ENCODE measurements around the gene NR2C2AP. TPM values are rescaled to one million over a fixed set of nuclear protein-coding genes. Genes with fewer than 3 reads are reported as not detected.

NR2C2AP gene
- total RNA-seq, 3 donors from 2014 or later = 57.9 to 71.7 (median 66.6) TPM

DNA sequence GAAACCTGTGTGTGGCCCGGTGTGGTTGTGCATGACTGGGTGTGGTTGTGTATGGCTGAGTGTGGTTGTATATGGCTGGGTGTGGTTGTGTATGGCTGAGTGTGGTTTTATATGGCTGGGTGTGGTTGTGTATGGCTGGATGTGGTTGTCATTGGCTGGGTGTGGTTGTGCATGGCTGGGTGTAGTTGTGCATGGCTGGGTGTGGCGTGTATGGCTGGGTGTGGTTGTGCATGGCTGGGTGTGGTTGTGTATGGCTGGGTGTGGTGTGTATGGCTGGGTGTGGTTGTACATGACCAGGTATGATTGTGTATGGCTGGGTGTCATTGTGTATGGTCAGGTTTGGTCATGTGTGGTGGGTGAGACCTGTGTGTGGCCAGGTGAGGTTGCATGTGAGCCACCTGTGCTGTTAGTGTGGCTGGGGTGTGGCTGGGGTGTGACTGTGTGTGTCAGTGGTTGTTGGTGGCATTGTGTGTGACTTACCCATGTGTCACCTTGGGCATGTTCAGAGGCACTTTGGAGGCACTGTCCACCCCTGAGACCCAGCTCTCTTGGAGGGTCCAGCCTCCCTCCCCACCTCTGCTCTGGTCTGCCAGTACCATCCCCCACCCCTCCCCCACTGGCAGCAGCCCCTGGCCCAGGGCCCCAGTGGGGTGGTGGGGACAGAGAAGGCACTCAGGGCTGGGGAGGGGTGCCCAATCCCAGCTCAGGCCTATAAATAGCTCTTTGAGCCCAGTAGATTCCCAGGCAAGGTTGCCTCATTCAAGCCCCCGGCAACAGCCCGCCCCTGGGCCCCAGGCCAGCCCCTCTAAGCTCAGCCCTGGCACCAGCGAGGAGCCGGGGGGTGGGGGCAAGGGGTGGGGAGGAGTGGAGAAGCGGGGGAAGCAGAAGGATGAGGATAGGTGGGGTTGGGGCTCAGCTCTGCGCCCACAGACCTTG lies 4.7 kb upstream of the NR2C2AP start:
- H3K27me3 Mint-ChIP-seq (ENCODE audit: low read depth) = peaks cover 20% of the 10 kb centered on the region
- DNase-seq (no peak), ATAC-seq (no peak)
- no peaks in the 10 kb centered on the region for H3K9me3 Mint-ChIP-seq
- H3K4me1 Mint-ChIP-seq (ENCODE audit: low read depth) = peaks cover 17% of the 10 kb centered on the region
- H3K4me3 Mint-ChIP-seq = no peak overlapping the region
- H3K36me3 Mint-ChIP-seq (ENCODE audit: insufficient read depth) = no peaks in the 10 kb centered on the region

DNA sequence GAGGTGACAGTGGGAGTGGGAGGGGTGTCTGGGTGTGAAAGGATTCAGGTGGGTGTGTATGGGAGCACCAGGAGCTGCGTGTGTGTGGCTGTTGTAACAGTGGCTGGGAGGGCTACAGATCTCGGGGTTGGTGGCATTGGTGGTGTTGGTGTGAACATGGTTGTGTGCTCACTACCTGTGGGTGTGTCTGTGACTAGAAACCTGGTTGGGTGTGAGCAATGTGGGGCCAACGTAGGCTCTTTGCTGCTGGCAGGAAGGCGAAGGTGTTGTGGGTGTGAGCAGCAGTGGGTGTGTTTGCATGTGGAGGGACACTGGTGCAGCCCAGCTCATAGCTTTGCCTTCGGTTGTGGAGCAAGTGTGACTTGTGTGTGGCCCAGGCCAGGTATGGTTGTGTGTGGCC lies 3.7 kb upstream of the NR2C2AP start:
- peaks cover 12% of the 10 kb centered on the region for H3K27me3 Mint-ChIP-seq (ENCODE audit: low read depth)
- H3K4me1 Mint-ChIP-seq (ENCODE audit: low read depth) = peaks cover 26% of the 10 kb centered on the region
- H3K4me3 Mint-ChIP-seq = no peak overlapping the region
- H3K9me3 Mint-ChIP-seq = no peaks in the 10 kb centered on the region
- DNase-seq (no peak), ATAC-seq (no peak)
- no peaks in the 10 kb centered on the region for H3K36me3 Mint-ChIP-seq (ENCODE audit: insufficient read depth)

DNA sequence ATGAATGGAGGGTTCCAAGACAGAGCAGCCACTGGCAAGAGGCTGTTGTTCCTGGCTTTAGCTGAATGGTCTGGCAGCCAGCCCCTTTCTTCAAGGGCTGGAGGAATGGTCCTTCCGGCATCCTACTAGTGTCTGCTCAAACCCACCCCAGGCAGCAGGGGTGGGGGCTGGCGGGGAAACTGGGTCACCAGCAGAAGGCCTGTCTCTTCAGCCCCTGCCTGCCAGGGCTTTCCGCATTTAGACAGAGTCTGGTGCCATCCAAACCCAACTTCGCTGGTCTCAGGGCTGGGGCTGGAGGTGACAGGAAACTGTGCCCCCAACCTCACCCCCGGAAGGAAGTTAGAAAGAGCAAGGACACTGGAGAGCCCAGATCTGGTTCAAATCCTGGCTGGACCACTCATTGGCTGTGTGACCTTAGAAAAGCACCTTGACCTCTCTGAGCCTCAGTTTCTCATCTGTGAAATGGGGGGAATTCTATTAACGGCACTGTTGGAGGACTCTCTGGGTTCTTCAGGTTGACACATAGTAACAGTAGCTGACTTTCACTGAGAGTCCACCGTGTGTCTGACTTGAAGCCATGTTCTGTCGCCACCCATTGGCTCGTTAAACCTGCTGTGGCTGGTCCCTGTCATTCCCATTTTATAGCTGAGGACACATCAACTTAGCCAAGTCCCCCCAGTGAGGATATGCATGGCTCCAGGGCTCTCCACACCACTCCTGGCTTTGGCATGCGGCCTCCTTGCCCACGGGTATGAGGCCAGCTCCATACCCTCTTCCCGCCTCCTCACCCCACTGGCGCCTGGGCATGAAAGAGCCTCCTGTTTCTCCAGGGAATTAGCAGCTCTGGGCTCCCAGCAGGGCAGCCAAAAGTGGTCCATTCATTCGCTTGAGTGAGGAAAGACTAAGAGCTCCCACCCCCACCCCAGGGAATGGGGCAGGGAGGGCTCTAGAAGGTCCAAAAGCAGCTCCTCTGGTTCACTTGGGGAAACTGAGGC lies 2.5 kb upstream of the NR2C2AP start:
- DNase-seq = no peak
- Mint-ChIP-seq H3K27me3 (ENCODE audit: low read depth) (peaks cover 5% of the 10 kb centered on the region), H3K4me1 (ENCODE audit: low read depth) (peaks cover 26% of the 10 kb centered on the region), H3K9me3 (no peaks in the 10 kb centered on the region), H3K4me3 (no peak overlapping the region), H3K36me3 (ENCODE audit: insufficient read depth) (no peaks in the 10 kb centered on the region)
- no peak for ATAC-seq

DNA sequence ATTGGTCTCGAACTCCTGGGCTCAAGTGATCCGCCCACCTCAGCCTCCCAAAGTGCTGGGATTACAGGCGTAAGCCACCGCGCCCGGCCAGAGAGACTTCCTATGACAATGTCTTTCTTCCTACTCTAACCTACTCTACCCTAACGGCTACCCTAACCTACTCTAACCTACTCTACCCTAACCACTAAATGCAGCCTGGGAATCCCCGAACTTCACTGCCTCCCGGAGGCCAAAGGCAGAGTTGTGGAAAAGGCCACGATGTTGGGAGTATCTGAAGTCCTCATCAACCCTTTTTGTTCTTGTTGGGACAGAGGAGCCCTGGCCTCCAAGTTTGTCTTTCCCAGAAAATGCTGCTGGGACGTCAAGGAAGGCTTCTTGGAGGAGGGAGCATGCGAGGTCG lies 967 bp upstream of the NR2C2AP start:
- Mint-ChIP-seq H3K9me3 (no peaks in the 10 kb centered on the region), H3K27me3 (ENCODE audit: low read depth) (no peaks in the 10 kb centered on the region), H3K4me3 (peak overlapping the region; percentile 96), H3K36me3 (ENCODE audit: insufficient read depth) (peaks cover 3% of the 10 kb centered on the region), H3K4me1 (ENCODE audit: low read depth) (peaks cover 26% of the 10 kb centered on the region)
- no peak for DNase-seq
- no peak for ATAC-seq

DNA sequence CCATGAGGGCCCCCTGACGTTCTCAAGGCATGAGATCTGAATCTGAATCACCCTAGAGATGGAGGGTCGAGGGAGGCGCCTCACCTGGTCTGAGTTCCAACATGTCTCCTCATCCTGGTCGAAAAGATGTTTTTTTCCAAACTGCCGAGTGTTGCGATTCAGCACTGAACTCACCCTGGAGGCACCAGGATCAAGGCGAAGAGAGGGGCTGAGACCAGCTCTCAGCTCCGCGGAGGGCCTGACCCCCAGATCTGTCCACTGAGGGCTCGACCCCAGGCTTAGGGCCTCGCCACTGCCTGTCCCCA lies 555 bp downstream of the NR2C2AP start:
- H3K4me1 Mint-ChIP-seq (ENCODE audit: low read depth) = peaks cover 23% of the 10 kb centered on the region
- peaks cover 5% of the 10 kb centered on the region for H3K36me3 Mint-ChIP-seq (ENCODE audit: insufficient read depth)
- ATAC-seq = peak; percentile 7 to 11
- no peaks in the 10 kb centered on the region for H3K27me3 Mint-ChIP-seq (ENCODE audit: low read depth)
- no peak for DNase-seq
- no peaks in the 10 kb centered on the region for H3K9me3 Mint-ChIP-seq
- peak overlapping the region; percentile 96 for H3K4me3 Mint-ChIP-seq

DNA sequence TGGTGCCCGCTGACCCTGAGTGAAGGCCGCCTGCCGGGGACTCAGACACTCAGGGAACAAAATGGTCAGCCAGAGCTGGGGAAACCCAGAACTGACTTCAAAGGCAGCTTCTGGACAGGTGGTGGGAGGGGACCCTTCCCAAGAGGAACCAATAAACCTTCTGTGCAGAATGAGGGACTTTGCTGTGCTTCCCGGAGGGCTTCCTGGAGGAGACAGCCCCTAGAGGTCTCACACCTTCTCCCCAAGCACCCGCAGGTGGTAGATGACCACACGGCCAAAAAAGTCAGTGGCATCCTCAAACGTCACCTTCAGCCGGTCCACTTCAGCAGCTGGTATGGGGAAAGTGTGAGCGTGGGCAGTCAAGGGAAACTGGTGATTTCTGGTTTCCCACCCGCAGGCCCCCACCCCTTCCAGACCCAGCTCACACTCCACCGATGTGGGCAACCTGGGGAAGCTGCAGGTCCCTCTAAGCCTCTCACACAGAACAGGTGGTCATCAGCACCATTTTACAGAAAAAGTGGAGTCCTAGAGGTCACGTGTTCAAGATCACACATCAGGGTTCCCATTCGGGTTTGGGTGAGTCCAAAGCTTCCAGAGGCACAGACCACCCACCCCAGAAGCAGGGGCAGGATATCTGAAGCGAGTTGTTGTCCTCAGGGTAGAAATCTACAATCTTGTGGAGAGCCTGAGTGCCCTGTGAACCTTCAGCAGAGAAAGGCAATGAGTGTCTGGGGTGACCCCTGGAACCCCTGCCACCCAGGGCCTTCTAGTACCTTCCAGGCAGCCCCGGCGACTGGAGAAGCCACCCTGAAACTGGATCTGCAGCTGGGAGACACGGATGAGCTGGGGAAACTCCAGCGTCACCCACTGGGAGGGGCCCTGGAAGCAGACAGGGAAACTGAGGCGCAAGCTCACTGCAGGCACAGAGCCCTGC lies 1.2 kb downstream of the NR2C2AP start:
- H3K9me3 Mint-ChIP-seq = no peaks in the 10 kb centered on the region
- H3K4me3 Mint-ChIP-seq = peak overlapping the region; percentile 96
- ATAC-seq (no peak), DNase-seq (no peak)
- peaks cover 16% of the 10 kb centered on the region for H3K4me1 Mint-ChIP-seq (ENCODE audit: low read depth)
- H3K36me3 Mint-ChIP-seq (ENCODE audit: insufficient read depth) = peaks cover 5% of the 10 kb centered on the region
- no peaks in the 10 kb centered on the region for H3K27me3 Mint-ChIP-seq (ENCODE audit: low read depth)

DNA sequence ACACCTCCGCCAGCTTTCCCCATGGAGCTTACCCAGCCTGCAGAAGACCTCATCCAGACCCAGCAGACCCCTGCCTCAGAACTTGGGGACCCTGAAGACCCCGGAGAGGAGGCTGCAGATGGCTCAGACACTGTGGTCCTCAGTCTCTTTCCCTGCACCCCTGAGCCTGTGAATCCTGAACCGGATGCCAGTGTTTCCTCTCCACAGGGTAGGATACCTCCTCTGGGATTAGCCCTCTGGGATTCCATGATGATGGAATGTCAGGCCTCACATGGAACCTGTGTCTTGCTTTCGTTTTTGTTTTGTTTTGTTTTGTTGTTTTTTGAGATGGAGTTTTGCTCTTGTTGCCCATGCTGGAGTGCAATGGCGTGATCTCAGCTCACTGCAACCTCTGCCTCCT lies 9.3 kb downstream of the NR2C2AP start:
- no peak for DNase-seq
- no peak for ATAC-seq
- Mint-ChIP-seq H3K9me3 (no peaks in the 10 kb centered on the region), H3K36me3 (ENCODE audit: insufficient read depth) (peaks cover 12% of the 10 kb centered on the region), H3K4me3 (peak overlapping the region; percentile 98), H3K4me1 (ENCODE audit: low read depth) (peaks cover 41% of the 10 kb centered on the region), H3K27me3 (ENCODE audit: low read depth) (no peaks in the 10 kb centered on the region)

DNA sequence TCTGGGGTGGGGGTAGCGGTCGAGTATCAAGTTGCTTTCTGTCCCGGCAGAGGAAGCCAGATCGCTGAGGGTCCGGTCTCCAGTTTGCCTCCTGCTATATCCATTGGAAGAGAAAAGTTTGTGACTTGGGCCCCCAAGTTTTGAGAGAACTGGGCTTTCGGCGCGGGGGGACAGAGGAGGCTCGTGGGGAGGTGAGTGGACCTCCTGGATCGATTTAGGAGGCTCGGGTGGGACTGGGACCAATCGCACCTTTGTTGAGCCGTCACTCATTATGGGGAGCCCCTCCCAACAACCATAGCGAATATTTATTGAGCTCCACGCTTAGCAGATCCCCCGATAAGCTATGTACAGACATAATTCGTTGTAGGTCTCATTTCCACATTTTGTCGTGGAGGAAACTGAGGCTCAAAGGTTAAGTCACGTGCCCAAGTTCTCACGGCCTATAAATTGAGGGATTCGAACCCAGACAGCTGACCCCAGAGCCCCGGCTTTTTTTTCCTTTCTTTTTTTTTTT lies 10.2 kb downstream of the NR2C2AP start:
- Mint-ChIP-seq H3K4me3 (peak overlapping the region; percentile 98), H3K9me3 (no peaks in the 10 kb centered on the region), H3K36me3 (ENCODE audit: insufficient read depth) (peaks cover 10% of the 10 kb centered on the region), H3K27me3 (ENCODE audit: low read depth) (no peaks in the 10 kb centered on the region), H3K4me1 (ENCODE audit: low read depth) (peaks cover 45% of the 10 kb centered on the region)
- DNase-seq (no peak), ATAC-seq (peak in 1 of 2 donors; percentile 5)

DNA sequence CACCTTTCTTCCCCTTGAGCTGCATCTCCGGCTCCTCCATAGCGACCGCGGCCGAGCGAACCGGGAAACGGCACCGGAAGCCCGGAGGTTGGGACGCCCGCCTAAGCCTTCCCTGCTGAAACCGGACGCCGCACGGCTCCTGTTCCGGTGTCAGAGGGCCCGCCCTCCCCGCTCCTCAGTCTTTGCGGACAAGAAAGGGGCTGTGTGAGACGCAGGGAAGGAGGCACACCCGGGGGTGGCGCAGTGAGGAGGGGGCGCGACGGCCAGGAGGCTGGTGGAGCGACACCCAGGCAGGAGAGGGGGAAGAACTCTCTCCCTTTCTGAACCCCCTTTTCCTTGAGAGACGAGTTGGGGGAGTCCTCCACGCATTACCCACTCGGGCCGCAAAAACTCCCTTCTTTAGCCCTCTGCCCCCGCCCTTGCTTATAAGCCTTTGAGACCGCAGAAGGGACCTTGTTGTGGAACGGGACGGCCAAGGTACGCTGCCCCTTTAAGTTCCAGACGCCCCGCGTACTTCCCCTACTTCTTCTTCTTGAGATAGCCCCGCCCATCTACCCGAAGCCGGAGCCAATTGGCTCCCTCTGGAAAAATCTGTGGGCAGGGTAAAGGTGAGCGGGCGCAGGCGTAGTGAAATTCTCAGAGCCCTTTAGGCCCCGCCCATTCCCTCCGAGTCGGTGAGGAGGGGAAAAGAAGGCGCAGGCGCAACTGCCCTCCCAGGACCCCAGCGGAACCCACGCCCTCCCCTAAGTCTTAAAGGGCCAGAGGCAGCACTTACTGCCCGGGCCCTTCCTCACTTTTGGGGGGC lies 10.9 kb downstream of the NR2C2AP start, which contains the start of the genes BORCS8 and RFXANK:
Gene BORCS8, minus strand, starts transcription at position 75 of the 805 bp plus-strand sequence. Its CDS starts 35 bp downstream, at position 40.
Gene RFXANK, plus strand, starts transcription at position 181 of the 805 bp plus-strand sequence. CDS start 1,689 bp downstream, outside the sequence.
- peaks cover 45% of the 10 kb centered on the region for H3K4me1 Mint-ChIP-seq (ENCODE audit: low read depth)
- H3K27me3 Mint-ChIP-seq (ENCODE audit: low read depth) = no peaks in the 10 kb centered on the region
- peak; percentile 97 for DNase-seq
- peak; percentile 91 to 92 for ATAC-seq
- no peaks in the 10 kb centered on the region for H3K9me3 Mint-ChIP-seq
- H3K36me3 Mint-ChIP-seq (ENCODE audit: insufficient read depth) = peaks cover 10% of the 10 kb centered on the region
- peak within 1 kb of the TSS; percentile 98 for H3K4me3 Mint-ChIP-seq

DNA sequence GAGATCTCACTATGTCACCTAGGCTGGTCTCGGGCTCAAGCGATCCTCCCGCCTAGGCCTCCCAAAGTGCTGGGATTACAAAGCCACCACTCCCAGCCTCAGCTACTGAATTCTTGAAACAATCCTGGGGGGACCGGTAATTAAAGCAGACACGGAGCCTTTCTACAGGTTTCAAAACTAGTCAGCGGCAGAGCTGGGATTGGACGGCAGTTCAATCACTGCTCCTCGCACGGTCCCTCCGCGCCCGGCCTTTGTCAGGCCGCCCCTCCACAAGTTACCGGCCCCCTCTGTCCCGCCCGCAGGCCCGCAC lies 11.5 kb downstream of the NR2C2AP start:
- DNase-seq = no peak
- Mint-ChIP-seq H3K9me3 (no peaks in the 10 kb centered on the region), H3K36me3 (ENCODE audit: insufficient read depth) (peaks cover 10% of the 10 kb centered on the region), H3K4me1 (ENCODE audit: low read depth) (peaks cover 48% of the 10 kb centered on the region), H3K27me3 (ENCODE audit: low read depth) (no peaks in the 10 kb centered on the region), H3K4me3 (peak overlapping the region; percentile 98)
- ATAC-seq = peak; percentile 1 to 5

DNA sequence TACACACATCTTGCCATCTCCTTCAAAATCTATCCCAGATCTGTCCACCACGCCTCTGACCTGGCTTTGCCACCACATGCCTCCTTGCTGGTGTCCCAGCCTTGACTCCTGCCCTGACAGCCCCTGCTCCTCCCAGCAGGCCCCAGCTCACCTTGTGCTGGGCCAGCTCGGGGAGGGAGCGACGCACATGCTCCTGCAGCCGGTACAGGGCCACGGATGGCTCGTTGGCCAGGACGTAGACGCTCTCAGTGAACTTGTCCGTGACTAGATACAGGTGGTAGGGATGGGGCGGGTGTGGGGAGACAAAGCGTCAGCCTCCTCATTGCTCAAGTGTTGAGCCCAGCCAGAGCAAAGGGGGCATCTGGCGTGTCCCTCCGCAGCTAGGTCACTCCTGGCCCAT lies 16.5 kb downstream of the NR2C2AP start:
- no peak for DNase-seq
- H3K9me3 Mint-ChIP-seq = no peaks in the 10 kb centered on the region

DNA sequence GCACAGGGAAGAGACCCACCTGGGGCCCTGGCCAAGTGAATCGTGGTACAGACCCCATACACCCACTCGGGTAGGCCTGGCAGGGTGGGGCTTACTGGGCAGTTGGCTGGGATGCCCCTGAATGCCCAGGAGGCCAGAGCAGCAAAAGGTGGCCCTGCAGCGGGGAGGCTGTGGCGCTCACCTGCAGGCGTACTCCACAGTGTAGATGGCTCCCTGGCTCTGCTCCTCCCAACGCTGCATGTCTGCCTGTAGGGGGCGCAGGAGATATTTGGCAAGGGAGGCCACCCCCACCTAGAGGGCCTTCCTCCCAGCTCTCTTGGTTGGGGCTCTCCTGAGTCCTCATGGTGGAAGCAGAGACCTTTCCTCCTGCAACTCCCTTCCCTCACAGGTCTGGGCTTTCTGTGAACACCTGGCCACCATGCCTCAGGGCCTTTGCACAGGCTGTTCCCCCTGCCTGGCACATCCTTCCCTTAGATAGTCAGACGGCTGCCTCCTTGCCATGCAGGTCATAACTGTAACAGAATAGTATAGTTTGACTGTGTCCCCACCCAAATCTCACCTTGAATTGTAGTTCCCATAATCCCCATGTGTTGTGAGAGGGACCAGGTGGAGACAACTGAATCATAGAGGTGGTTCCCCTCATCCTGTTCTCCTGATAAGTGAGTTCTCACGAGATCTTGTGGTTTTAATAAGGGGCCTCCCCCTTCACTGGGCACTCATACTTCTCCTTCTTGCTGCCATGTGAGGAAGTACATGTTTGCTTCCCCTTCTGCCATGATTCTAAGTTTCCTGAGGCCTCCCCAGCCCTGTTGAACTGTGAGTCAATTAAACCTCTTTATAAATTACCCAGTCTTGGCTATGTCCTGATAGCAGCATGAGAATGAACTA lies 17.1 kb downstream of the NR2C2AP start:
- peak; percentile 91 to 93 for ATAC-seq
- Mint-ChIP-seq H3K4me1 (ENCODE audit: low read depth) (peaks cover 33% of the 10 kb centered on the region), H3K4me3 (no peak overlapping the region), H3K36me3 (ENCODE audit: insufficient read depth) (peaks cover 26% of the 10 kb centered on the region), H3K27me3 (ENCODE audit: low read depth) (no peaks in the 10 kb centered on the region), H3K9me3 (no peaks in the 10 kb centered on the region)
- DNase-seq = peak; percentile 57

More for the DNA sequence above, 16.5 kb downstream of the NR2C2AP start:
- ATAC-seq = no peak
- H3K27me3 Mint-ChIP-seq (ENCODE audit: low read depth) = no peaks in the 10 kb centered on the region
- H3K4me1 Mint-ChIP-seq (ENCODE audit: low read depth) = peaks cover 36% of the 10 kb centered on the region
- peaks cover 24% of the 10 kb centered on the region for H3K36me3 Mint-ChIP-seq (ENCODE audit: insufficient read depth)
- no peak overlapping the region for H3K4me3 Mint-ChIP-seq

All from activated T-cell treated with anti-CD3 and anti-CD28 coated beads, Interleukin-2, amount 50 U/mL, for 4 hours (primary cell).